HPDE6-E6E7 (cell line): ENCODE results near the gene FGFBP1.

Source experiments
- DNase-seq: peaks from one replicate; pipeline ENCODE4 v3.0.0; 2011; ENCODE audit warnings: missing footprints; ENCODE audit errors: extremely low spot score

The FGFBP1 gene

GRCh38 chr4:15912961-15913630 lies 25.4 kb downstream of the FGFBP1 start:
- DNase-seq = no peak

DNA sequence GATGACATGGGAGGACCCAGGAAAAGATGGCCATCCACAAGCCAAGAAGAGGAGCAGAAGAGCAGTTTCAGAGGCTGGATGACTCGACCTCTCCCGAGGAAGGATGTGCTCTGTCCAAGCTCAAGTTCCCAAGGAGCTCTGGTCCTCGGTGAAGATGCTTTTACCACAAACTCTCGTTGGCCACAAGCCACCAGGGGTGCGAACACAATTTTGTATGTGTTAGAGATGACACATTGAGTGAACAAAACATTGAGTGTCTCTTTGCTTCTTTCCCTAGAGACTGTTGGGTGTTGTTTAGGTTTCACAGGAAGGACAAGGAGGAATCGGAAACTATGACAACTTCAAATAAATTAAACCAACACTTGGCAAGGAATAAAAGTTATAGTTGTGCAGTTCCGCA lies 26.3 kb downstream of the FGFBP1 start:
- no peak for DNase-seq

DNA sequence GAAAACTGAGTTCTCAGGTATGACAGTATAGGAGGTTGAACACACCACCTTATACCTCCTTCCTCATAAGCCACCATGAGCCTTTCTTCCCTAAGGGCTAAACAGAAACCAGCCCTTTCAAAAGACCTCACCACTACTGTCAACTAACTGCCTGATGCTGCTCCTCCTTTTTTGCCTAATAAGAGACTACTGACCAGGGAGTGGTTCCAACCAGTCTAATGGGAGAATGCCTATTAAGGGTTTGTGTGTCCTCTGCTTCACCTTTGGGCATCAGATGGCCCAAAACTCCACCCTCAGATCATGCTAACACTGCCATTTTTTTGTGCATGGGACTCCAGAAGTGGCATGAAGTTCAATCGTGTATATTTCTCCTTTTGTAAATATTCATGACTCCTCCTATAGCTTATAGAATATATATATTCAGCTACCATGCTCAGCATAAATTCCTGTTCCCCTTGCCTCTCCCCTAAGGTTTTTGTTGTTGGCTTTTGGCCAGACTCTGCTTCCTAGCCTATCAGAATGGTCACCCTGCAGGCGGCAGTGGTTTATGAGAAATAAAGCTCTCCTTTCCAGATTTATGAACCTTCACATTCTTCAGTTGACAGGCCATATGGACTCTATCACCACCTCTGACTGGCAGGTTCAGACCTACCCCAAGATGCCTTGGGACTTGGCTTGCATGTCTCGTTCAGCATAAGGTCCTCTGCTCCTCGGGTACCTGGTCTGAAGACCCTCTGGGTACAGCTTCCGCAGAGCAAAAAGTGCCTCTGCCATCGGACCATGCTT lies 28.2 kb downstream of the FGFBP1 start:
- DNase-seq = no peak

DNA sequence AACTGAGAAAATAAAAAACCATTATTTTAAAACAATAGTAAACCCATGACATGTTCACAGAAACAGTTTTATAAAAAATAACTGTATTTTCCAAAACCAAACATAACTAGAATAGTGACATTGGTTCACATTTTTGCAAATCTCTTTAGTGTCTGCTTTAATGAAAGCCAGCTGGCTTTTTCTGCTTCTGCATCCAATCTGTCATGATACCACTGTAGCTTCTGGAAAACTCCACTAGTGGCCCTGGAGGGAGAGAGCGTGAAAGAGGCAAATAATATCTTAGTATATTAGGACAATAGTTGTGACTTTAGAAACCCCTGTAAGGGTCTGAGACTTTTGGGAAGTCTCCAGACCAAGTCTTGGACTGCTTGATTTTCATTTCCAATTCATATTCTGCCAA lies 31.1 kb downstream of the FGFBP1 start:
- DNase-seq = no peak

DNA sequence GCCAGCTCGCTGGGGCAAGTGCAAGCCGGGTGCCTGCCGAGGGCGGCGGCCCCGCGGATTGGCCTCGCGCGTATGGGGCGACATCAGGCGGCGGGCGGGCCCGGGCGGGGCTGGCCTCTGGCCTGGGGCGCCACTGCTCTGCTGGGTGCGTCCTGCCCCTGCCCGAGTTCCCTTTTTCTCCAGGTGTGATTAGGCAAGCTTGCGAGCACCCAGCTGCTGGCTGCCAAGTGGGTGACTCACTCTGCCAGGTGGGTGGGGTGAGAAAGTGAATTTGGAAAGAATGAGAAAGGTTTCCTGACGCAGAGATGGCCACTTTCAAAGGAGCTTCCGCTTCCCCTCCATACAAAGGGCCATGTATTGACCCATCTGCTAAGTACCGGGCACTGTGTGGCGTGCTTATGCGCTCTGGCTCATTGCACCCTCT lies 32.5 kb downstream of the FGFBP1 start:
- DNase-seq = peak; percentile 98

GRCh38 chr4:15902746-15903145 lies 35.8 kb downstream of the FGFBP1 start:
- no peak for DNase-seq

DNA sequence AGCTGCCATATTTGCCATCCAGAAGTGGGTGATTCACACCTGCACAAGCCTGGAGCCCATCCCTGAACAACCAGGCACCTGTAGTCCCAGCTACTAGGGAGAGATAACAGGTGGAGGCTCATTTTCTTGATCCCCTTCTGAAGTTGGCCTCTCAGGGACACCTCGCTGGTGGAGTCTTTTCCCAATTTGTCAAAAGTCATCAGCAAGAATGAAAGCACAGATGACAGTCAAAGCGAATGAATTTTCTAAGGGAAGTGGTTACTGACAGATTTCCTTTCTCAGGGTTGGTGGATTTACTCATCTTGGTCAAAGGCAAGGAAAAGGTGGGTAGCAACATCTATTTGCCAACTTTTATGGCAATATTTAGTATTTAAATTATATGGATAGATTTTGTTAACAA lies 36.5 kb downstream of the FGFBP1 start:
- DNase-seq = no peak

- DNase-seq = no peak
Observed at GRCh38 chr4:15901007-15901406, 37.5 kb downstream of the FGFBP1 start.

GRCh38 chr4:15899511-15899910 lies 39.0 kb downstream of the FGFBP1 start:
- no peak for DNase-seq

GRCh38 chr4:15898902-15899301 lies 39.6 kb downstream of the FGFBP1 start:
- no peak for DNase-seq

GRCh38 chr4:15897577-15897976 lies 41.0 kb downstream of the FGFBP1 start:
- no peak for DNase-seq

- DNase-seq = no peak
Observed at GRCh38 chr4:15894921-15895916, 43.3 kb downstream of the FGFBP1 start.

DNA sequence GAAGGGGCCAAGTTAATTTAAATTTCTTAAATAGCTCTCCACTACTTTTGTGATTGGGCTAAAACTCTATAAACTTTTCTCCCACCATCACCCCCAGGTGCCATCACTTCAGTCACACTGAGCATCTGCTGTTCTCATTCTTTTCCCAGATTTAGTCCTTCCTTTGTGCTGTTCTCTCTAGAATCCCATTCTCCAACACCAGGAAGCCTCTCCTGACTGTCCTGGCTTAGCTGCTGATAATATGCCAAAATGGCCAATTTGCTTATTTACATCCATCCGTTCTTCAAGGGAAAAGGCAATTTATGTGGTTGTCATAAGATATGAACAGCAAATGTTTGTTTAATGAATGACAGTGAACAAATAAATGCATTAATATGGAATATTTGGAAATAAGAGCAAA lies 44.1 kb downstream of the FGFBP1 start:
- no peak for DNase-seq

GRCh38 chr4:15893962-15894361 lies 44.6 kb downstream of the FGFBP1 start:
- DNase-seq = peak; percentile 92

GRCh38 chr4:15891312-15891711 lies 47.2 kb downstream of the FGFBP1 start:
- no peak for DNase-seq

DNA sequence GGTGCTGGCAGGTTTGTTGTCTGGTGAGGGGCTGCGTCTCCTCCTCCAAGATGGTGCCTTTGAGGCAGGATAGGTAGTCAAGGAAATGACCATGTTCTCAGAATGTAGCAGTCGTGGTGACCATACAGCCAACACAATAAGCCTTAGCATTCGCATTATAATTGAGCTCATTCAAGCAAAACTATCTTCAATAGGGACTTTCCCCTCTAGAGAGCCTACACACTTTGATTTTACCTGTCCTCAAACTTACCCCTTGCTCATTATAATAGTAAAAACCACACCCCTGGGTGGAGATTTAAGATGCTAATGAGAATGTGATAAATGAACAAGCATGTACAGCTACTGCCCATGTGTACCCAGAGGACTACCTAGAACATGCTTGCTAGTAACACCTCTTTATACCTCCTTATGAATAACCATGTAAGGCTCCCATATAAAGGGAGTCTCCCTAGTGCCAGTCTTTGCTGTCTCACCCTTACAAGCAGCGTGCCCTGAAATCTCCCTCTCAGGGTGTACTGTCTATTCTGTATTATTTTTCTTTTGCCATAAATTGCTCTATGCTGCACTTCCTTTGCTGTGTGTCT lies 48.2 kb downstream of the FGFBP1 start:
- DNase-seq = no peak

GRCh38 chr4:15888515-15888914 lies 50.0 kb downstream of the FGFBP1 start:
- DNase-seq = no peak
